ENCODE measurements around the gene CCL1.
"Not testable (repeated sequence)": the region's sequence is repeated elsewhere in the genome, so short reads cannot be mapped to it uniquely, and the experiment has no call there.

Gene CCL1

GRCh38 chr17:34327580-34327979 lies 35.5 kb downstream of the CCL1 start:
- CTCF ChIA-PET: interaction anchor here (1.7 kb wide), 1 partner anchor 34 kb away, joined by 5 read pairs; no protein-coding TSS in a partner anchor
- not testable (repeated sequence) for H3K4me3 Mint-ChIP-seq, H3K36me3 Mint-ChIP-seq

GRCh38 chr17:34321964-34322363 lies 41.1 kb downstream of the CCL1 start:
- CTCF ChIA-PET: interaction anchor here (1.6 kb wide), 1 partner anchor 39 kb away, joined by 6 read pairs; no protein-coding TSS in a partner anchor
- Mint-ChIP-seq H3K4me1 (no peaks in the 10 kb centered on the region), H3K27me3 (peaks cover 9% of the 10 kb centered on the region), H3K36me3 (no peaks in the 10 kb centered on the region), H3K4me3 (no peak overlapping the region), H3K9me3 (no peaks in the 10 kb centered on the region), H3K27ac (no peak overlapping the region)
- DNase-seq: no peak

More at GRCh38 chr17:34327580-34327979, 35.5 kb downstream of the CCL1 start:
- H3K27ac Mint-ChIP-seq, H3K9me3 Mint-ChIP-seq, DNase-seq, H3K4me1 Mint-ChIP-seq: not testable (repeated sequence)
- peaks cover 25% of the 10 kb centered on the region for H3K27me3 Mint-ChIP-seq

DNA sequence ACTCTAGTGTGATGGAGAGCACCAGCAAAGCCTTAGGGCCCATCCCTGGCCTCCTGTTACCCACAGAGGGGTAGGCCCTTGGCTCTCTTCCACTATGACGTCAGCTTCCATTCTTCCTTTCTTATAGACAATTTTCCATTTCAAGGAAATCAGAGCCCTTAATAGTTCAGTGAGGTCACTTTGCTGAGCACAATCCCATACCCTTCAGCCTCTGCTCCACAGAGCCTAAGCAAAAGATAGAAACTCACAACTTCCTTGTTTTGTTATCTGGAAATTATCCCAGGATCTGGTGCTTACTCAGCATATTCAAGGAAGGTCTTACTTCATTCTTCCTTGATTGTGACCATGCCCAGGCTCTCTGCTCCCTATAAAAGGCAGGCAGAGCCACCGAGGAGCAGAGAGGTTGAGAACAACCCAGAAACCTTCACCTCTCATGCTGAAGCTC lies 44.0 kb downstream of the CCL1 start, which contains the start of gene CCL8:
CCL8 (plus strand) TSS at position 397 of the 445 bp plus-strand sequence. CDS start 67 bp downstream, outside the sequence.
- Mint-ChIP-seq H3K4me3 (no peak within 1 kb of the TSS), H3K27me3 (peaks cover 4% of the 10 kb centered on the region), H3K4me1 (no peaks in the 10 kb centered on the region), H3K27ac (no peak within 1 kb of the TSS), H3K9me3 (no peaks in the 10 kb centered on the region), H3K36me3 (no peaks in the 10 kb centered on the region)
- DNase-seq: no peak
- CTCF ChIA-PET: interaction anchor here (1.0 kb wide), 1 partner anchor 42 kb away, joined by 3 read pairs; no protein-coding TSS in a partner anchor

DNA sequence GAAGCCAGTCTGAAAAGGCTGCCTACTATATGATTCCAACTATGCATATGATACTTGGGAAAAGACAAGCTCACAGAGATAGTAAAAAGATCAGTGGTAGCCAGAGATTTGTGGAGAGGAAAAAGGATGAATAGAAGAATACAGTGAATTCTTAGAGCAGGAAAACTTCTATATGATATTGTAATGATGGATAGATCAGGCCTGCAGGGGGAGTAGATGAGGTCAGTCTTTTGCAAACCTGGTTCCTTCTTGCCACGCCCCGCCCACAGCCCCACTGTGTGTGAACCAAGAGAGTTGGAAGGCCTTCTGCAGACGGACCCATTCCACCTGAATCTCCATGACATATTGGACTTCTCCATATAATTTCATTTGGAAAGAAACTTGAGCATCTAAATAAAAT lies 44.6 kb downstream of the CCL1 start:
- Mint-ChIP-seq H3K27me3 (peaks cover 5% of the 10 kb centered on the region), H3K4me1 (no peaks in the 10 kb centered on the region), H3K4me3 (no peak overlapping the region), H3K9me3 (no peaks in the 10 kb centered on the region), H3K27ac (no peak overlapping the region), H3K36me3 (no peaks in the 10 kb centered on the region)
- no peak for DNase-seq
- CTCF ChIA-PET: interaction anchor here (2.8 kb wide), 1 partner anchor 44 kb away, joined by 9 read pairs; no protein-coding TSS in a partner anchor

- CTCF ChIA-PET: no interaction called here
- Mint-ChIP-seq H3K4me3 (no peak overlapping the region), H3K36me3 (no peaks in the 10 kb centered on the region), H3K9me3 (no peaks in the 10 kb centered on the region), H3K4me1 (no peaks in the 10 kb centered on the region), H3K27me3 (peaks cover 17% of the 10 kb centered on the region), H3K27ac (no peak overlapping the region)
- no peak for DNase-seq
Observed at GRCh38 chr17:34314279-34314678, 48.8 kb downstream of the CCL1 start.

GRCh38 chr17:34313164-34313563 lies 49.9 kb downstream of the CCL1 start:
- Mint-ChIP-seq H3K27me3 (peaks cover 19% of the 10 kb centered on the region), H3K9me3 (no peaks in the 10 kb centered on the region), H3K4me1 (no peaks in the 10 kb centered on the region), H3K27ac (no peak overlapping the region), H3K4me3 (no peak overlapping the region), H3K36me3 (no peaks in the 10 kb centered on the region)
- DNase-seq: no peak
- CTCF ChIA-PET: interaction anchor here (2.1 kb wide), 1 partner anchor 113 kb away, joined by 7 read pairs; no protein-coding TSS in a partner anchor

DNA sequence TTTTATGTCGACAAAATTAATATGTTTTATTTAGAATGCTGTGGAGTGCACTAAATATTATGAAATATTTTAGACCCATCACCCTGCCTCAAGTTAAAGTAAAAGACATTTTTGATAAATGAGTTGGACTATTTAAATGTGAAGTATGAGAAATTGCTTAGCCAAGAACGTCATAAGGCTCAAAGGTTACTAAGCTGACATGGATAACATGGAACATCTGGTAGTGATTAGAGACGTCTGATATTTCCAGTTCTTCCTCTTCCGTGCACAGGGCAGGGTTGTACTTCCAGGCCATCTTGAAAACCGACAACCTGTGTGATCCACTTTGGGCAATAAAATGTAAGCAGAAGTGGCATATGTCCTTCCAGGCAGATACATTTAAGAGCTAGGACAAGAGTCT lies 51.0 kb downstream of the CCL1 start:
- no peak for DNase-seq
- Mint-ChIP-seq H3K27ac (no peak overlapping the region), H3K9me3 (no peaks in the 10 kb centered on the region), H3K4me1 (no peaks in the 10 kb centered on the region), H3K4me3 (no peak overlapping the region), H3K27me3 (peaks cover 19% of the 10 kb centered on the region), H3K36me3 (no peaks in the 10 kb centered on the region)
- CTCF ChIA-PET: interaction anchor here (2.1 kb wide), 1 partner anchor 111 kb away, joined by 7 read pairs; no protein-coding TSS in a partner anchor

GRCh38 chr17:34311291-34311690 lies 51.7 kb downstream of the CCL1 start:
- Mint-ChIP-seq H3K27ac (no peak overlapping the region), H3K4me3 (no peak overlapping the region), H3K27me3 (peaks cover 19% of the 10 kb centered on the region), H3K4me1 (no peaks in the 10 kb centered on the region), H3K36me3 (no peaks in the 10 kb centered on the region), H3K9me3 (no peaks in the 10 kb centered on the region)
- CTCF ChIA-PET: interaction anchor here (2.1 kb wide), 1 partner anchor 111 kb away, joined by 7 read pairs; no protein-coding TSS in a partner anchor
- DNase-seq: no peak
